Measurements from ENCODE around the gene FLYWCH2. TPM values are rescaled to one million over a fixed set of nuclear protein-coding genes. Genes with fewer than 3 reads are reported as not detected.

Gene FLYWCH2
- total RNA-seq = 27.9 TPM
- long read RNA-seq, transcript FLYWCH2-202 (4 exons, 1,036 nt) = major isoform, 20 of 22 reads
- long read RNA-seq, partial matches to known transcripts = 0 of 22 reads
- long read RNA-seq, other reads (novel, unspliced or antisense) = 1 of 22 reads

GRCh38 chr16:2882650-2883457 is at the start of gene FLYWCH2:
TSS of gene FLYWCH2 (plus strand) at chr16:2883215. CDS start at chr16:2896450, 13,235 bp downstream.
- DNase-seq (peak; percentile 99), ATAC-seq (ENCODE audit: poor library complexity) (peak; percentile 96)
- intact Hi-C loops (cut with DNase I) = loop anchor here (2.0 kb wide), 1 partner anchor 22 kb away; no protein-coding TSS in a partner anchor

DNA sequence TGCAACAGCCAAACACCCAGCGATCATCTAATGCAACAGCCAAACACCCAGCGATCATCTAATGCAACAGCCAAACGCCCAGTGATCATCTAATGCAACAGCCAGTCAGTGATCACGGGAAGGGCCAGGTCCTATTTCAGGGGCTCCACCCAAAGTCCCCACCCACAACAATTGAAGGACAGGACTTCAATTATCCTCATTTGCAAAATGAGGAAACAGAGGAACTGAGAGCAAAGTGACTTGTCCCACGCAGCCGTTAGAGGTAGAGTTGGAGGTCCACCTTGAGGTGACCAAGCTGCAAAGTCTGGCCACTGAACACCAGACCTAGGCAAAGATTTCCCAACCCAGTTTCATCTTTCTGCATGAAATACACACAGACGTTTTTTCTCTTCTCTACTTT is 49.2 kb upstream of the FLYWCH2 start:
- ATAC-seq (ENCODE audit: poor library complexity) (no peak), DNase-seq (peak; percentile 4)
- intact Hi-C loops (cut with DNase I) = no loop called here

GRCh38 chr16:2834968-2835367 is 48.0 kb upstream of the FLYWCH2 start:
- intact Hi-C loops (cut with DNase I) = no loop called here
- no peak for ATAC-seq (ENCODE audit: poor library complexity)
- DNase-seq = no peak

DNA sequence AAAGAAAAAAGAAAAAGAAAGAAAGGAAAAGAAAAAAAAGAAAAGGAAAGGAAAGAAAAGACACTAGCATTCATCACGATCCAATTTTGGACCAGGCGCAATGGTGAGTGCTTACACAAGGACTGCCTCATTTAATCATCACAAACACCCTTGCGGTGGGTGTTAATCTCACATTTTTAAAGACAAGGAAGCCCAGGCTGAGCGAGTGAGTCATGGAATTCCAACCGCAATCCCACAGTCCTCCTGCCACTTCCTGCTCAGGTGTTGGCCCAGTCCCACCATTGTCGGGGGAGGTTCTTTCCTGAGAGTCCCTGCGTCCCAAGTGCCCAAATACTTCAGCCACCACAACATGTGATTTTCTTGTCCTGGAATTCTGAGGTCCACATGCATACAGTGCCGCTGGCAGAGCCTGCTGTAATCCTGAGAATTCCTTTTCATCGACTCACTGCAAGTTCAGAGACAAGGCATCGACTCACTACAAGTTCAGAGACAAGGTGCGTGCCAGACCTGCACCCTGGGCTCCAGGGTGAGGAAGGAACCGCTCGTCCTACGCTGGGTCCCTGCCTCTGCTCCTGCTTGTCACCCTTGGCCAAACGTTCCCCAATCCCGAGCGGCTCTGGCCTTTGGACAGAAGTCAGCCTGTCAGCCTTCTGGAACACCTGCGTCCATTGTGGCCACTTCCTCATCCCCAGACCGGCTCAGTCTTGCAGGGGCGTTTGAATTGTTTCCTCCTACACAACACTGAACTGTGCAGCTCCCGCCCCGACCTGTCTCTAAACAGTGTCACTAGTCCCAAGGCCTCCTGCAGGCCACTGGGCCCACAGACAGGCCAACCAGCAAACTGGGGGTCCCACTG is 47.1 kb upstream of the FLYWCH2 start:
- DNase-seq = no peak
- ATAC-seq (ENCODE audit: poor library complexity) = no peak
- intact Hi-C loops (cut with DNase I) = no loop called here

GRCh38 chr16:2836646-2837508 is 46.1 kb upstream of the FLYWCH2 start:
- intact Hi-C loops (cut with DNase I) = no loop called here
- no peak for ATAC-seq (ENCODE audit: poor library complexity)
- DNase-seq = no peak

DNA sequence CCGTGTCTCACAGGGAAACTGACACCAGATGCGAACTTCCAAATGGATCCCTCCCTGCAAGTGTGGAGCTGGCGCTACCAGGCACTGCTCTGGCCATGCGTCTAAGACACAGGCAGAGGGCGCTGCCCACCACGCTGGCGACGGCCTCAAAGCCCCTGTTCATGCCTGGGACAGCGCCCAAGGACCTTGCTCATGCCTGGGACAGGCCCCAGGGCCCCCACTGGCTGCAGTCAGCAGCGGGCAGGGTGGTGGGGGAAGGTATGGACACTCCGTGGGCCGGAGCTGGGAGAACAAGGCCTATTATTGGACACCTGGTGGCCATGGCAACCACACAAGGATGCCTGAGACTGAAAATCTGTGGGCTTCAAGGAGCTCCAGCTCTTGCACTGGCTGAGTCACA is 44.1 kb upstream of the FLYWCH2 start:
- peak; percentile 71 for DNase-seq
- peak; percentile 87 for ATAC-seq (ENCODE audit: poor library complexity)
- intact Hi-C loops (cut with DNase I) = no loop called here

GRCh38 chr16:2839650-2840450 is 43.2 kb upstream of the FLYWCH2 start:
- ATAC-seq (ENCODE audit: poor library complexity) = no peak
- intact Hi-C loops (cut with DNase I) = no loop called here
- no peak for DNase-seq

GRCh38 chr16:2840914-2841313 is 42.1 kb upstream of the FLYWCH2 start:
- DNase-seq = no peak
- no peak for ATAC-seq (ENCODE audit: poor library complexity)
- intact Hi-C loops (cut with DNase I) = no loop called here

DNA sequence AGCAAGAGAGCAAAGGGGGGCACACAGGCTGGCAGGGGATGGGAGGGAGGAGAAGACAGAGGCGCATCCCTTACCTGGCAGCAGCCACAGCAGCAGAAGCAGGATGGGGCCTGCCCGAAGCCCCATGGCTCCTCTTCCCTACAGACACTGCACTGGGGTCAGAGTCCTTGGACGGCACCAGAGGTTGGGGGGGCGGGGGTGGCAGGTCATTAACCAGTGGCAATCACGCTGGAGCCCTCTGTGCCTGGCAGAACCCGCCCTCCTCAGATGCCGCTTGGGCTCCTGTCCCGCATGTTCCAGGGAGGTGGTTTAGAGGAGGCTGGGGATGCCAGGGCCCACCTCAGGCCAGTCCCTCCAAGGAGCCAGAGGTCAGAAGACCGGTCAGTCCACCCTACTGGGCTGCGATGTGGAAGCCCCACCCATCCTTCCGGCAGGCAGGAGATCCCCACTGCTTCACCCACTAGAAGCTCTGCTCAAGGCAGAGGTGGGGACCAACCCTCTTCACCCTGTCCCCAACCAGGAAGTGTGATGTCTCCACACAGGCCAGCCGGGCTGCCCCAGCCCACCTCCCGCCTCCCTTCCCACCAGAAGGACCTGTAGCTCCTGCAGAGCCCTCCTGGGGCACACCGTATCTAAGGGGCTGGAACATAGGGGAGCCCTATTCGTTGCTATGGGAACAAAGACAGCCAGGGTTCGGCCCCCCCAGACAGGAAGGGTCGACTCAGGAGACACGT is 41.2 kb upstream of the FLYWCH2 start:
- ATAC-seq (ENCODE audit: poor library complexity) = no peak

DNA sequence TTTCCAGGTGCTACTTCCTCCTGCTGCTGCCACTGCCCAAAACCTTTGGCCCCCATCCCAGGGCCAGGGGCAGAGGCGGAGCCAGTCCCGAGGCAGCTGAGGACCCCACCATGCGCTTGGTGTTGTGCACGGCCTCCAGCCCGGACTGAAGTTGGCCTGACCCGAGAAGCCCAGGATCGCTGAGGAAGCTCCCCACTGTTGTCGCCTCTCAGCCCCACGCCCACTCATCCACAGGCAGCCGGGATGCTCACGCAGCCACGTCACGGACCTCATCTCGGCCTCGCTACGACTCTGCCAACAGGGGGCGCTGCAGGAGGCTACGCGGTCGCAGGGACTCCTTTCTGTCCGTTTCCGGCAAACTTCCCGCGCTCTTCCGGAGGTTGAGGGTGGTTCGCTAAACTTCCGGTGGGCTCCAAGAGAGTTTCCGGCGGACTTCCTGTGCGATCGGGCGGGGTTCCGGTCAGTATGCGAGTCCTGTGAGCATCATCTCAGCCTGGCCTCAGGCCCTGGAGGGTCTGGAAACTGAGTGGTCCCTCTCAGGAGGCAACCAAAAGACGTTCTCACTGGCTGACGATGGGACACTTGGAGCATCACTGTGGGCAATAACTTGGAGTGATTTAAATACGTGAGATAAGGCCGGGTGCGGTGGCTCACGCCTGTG is 40.5 kb upstream of the FLYWCH2 start:
- intact Hi-C loops (cut with DNase I) = no loop called here
- DNase-seq = peak; percentile 59
- ATAC-seq (ENCODE audit: poor library complexity) = peak; percentile 11

More for the DNA sequence above, 41.2 kb upstream of the FLYWCH2 start:
- DNase-seq = no peak
- intact Hi-C loops (cut with DNase I) = no loop called here

- intact Hi-C loops (cut with DNase I) = no loop called here
- no peak for ATAC-seq (ENCODE audit: poor library complexity)
- DNase-seq = no peak
Measured at GRCh38 chr16:2843526-2843925, 39.5 kb upstream of the FLYWCH2 start.

DNA sequence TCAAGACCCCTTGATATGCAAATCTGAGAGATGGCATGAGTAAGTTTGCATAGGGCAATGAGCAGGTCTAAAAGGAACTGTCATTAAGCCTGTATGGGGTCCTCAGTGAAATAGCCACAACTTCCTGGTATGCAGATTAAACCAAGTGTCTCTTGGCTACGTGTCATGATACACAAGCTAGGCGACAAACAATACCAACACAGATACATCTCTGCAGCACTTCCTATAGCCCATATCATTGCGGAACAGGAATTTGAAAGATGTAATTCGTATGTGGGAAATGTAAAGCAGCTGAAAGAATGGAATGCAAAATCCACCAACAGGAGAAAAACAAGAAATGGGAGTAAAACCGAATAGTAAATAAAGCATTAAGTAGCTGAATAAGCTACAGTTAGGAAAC is 37.9 kb upstream of the FLYWCH2 start:
- DNase-seq (no peak), ATAC-seq (ENCODE audit: poor library complexity) (no peak)
- intact Hi-C loops (cut with DNase I) = no loop called here

GRCh38 chr16:2846511-2847310 is 36.3 kb upstream of the FLYWCH2 start:
- no peak for ATAC-seq (ENCODE audit: poor library complexity)
- intact Hi-C loops (cut with DNase I) = no loop called here
- DNase-seq = no peak

GRCh38 chr16:2848933-2849725 is 33.9 kb upstream of the FLYWCH2 start:
- DNase-seq (no peak), ATAC-seq (ENCODE audit: poor library complexity) (no peak)
- intact Hi-C loops (cut with DNase I) = no loop called here

DNA sequence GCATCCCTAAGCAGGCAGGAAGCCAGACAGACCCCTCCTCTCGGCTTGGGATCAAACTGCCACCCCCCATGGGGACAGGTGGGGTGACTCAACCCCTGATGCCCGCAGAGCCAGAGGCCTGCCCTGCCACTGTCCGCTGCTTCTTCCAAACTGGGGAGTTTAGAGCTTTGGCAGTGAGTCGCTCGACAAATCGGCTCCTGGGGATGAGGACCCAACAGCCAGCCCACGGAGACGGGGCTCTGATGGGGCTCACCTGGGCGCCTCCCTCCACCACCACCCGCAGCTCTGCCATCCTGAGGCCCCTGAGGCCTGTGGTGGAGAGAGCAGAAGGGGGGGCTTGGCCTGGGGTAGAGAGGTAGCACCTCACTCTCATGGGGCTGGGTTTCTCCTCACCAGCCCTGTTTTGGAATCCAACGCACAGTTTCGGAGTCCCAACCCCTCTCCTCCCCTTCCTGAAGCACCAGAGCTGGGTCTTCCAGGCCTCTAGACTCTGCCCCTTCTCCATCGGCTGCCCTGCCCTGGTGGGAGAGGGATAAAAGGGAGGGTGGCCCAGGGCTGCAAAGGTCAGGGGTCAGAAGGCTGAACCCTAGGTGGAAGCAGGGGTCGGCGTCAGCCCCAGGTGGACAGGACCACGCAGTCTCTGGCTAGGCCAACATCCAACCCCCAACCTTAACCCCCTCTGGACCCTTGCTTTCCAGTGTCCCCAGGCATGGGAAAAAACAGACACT is 30.8 kb upstream of the FLYWCH2 start:
- intact Hi-C loops (cut with DNase I) = no loop called here
- ATAC-seq (ENCODE audit: poor library complexity) (no peak), DNase-seq (no peak)
